GM19043 (cell line): ENCODE data around the gene TGFB2.
A peak's percentile ranks its signal among the peaks of the same experiment; 100 is the strongest.

Source experiments
- ATAC-seq: cut with Tn5 transposase; IDR thresholded peaks from one replicate; pipeline ENCODE4 v1.9.1; 2021; ENCODE audit warnings: low read depth; ENCODE audit not compliant: unreplicated experiment

Gene TGFB2

GRCh38 chr1:218330043-218330623 is 15.0 kb upstream of the TGFB2 start:
- ATAC-seq = peak; percentile 73

- no peak for ATAC-seq
Observed at GRCh38 chr1:218332416-218332815, 12.7 kb upstream of the TGFB2 start.

- no peak for ATAC-seq
Observed at GRCh38 chr1:218336328-218336727, 8.8 kb upstream of the TGFB2 start.

GRCh38 chr1:218339267-218339831 is 5.8 kb upstream of the TGFB2 start:
- ATAC-seq = peak; percentile 60

GRCh38 chr1:218341325-218341724 is 3.8 kb upstream of the TGFB2 start:
- ATAC-seq = no peak

- no peak for ATAC-seq
Observed at GRCh38 chr1:218342091-218342490, 3.0 kb upstream of the TGFB2 start.

- ATAC-seq = peak; percentile 57
Observed at GRCh38 chr1:218345673-218346390, 696 bp downstream of the TGFB2 start.

GRCh38 chr1:218346391-218347204 is 1.5 kb downstream of the TGFB2 start:
- ATAC-seq = no peak

- no peak for ATAC-seq
Observed at GRCh38 chr1:218347336-218347722, 2.2 kb downstream of the TGFB2 start.

GRCh38 chr1:218347723-218348627 is 2.8 kb downstream of the TGFB2 start:
- no peak for ATAC-seq

GRCh38 chr1:218348628-218349071 is 3.5 kb downstream of the TGFB2 start:
- ATAC-seq = no peak

GRCh38 chr1:218349348-218350034 is 4.4 kb downstream of the TGFB2 start:
- ATAC-seq = no peak

- ATAC-seq = no peak
Observed at GRCh38 chr1:218350035-218350525, 4.9 kb downstream of the TGFB2 start.

GRCh38 chr1:218350801-218351266 is 5.7 kb downstream of the TGFB2 start:
- no peak for ATAC-seq

GRCh38 chr1:218351391-218352074 is 6.4 kb downstream of the TGFB2 start:
- peak; percentile 68 for ATAC-seq

GRCh38 chr1:218352075-218352438 is 6.9 kb downstream of the TGFB2 start:
- ATAC-seq = no peak

GRCh38 chr1:218353656-218354055 is 8.5 kb downstream of the TGFB2 start:
- no peak for ATAC-seq

- no peak for ATAC-seq
Observed at GRCh38 chr1:218355278-218355677, 10.1 kb downstream of the TGFB2 start.
